ENCODE data around the gene SEL1L3. TPM values are rescaled to one million over a fixed set of nuclear protein-coding genes. Genes with fewer than 3 reads are reported as not detected.

SEL1L3 gene
- total and polyA plus RNA-seq, 2 of the 13 experiments (the other 11 are each of a cell fraction or from before 2014, with no cell fraction given) = 0.28 to 1.1 TPM

- Histone ChIP-seq H3K27me3 (ENCODE audit: control insufficient read depth in 1 of 2, insufficient read depth in 2 of 2, low read length in 2 of 2) (no peaks in the 10 kb centered on the region), H3K4me2 (ENCODE audit: low read depth, low read length) (no peak overlapping the region), H3K4me3 (replicated peaks in 1 of 3; ENCODE audit: insufficient read depth in 1 of 3, low read depth in 2 of 3, low read length in 3 of 3) (no peak overlapping the region), H4K20me1 (ENCODE audit: insufficient read depth, low read length) (no peaks in the 10 kb centered on the region), H3K79me2 (ENCODE audit: insufficient read depth, low read length) (no peaks in the 10 kb centered on the region), H3K9ac (ENCODE audit: insufficient read depth, low read depth, low read length) (no peak overlapping the region), H3K27ac (ENCODE audit: extremely low read length, insufficient read depth, low read length) (no peak overlapping the region), H2AFZ (ENCODE audit: low read length) (no peak overlapping the region), H3K36me3 (replicated peaks in 1 of 2; ENCODE audit: control insufficient read depth in 1 of 2, insufficient read depth in 2 of 2, low read length in 2 of 2) (no peaks in the 10 kb centered on the region), H3K9me3 (ENCODE audit: low read length) (no peaks in the 10 kb centered on the region), H3K4me1 (ENCODE audit: insufficient read depth, low read length) (no peaks in the 10 kb centered on the region)
- CTCF ChIA-PET (ENCODE audit: low intra/inter-chr PET ratio, low total read pairs) = no interaction called here
- WGBS (ENCODE audit: low lambda C conversion rate) = 75% methylated on average over 8 of the region's 8 CpGs
- no TSS peak for BruUV-seq (replicated peaks)
- in situ Hi-C loops (cut with HindIII; ENCODE audit: extremely low pct_ligation_motif_present, low pct_unique_long_range_greater_than_20kb) = no loop called here
- ATAC-seq (no peak), FAIRE-seq (no peak), DNase-seq (ENCODE audit: low spot score) (no peak)
- intact Hi-C loops (cut with micrococcal nuclease; ENCODE audit: unreplicated experiment) = no loop called here
- POLR2A ChIA-PET = no interaction called here
- TF ChIP-seq HINFP (CRISPR knock-in tag; IDR thresholded peaks at IDR 0.05; ENCODE audit: low read depth) = no peak
- TF ChIP-seq ZZZ3 (CRISPR knock-in tag; IDR thresholded peaks at IDR 0.05; ENCODE audit: borderline replicate concordance) = no peak
- no peak for TF ChIP-seq ZNF329 (CRISPR knock-in tag; IDR thresholded peaks at IDR 0.05; ENCODE audit: low read depth)
Observed at GRCh38 chr4:25839233-25839632, 23.6 kb downstream of the SEL1L3 start.

GRCh38 chr4:25838526-25838925 lies 24.3 kb downstream of the SEL1L3 start:
- no peak overlapping the region for H3K27ac ChIP-seq (ENCODE audit: extremely low read length, insufficient read depth, low read length)
- in situ Hi-C loops (cut with HindIII; ENCODE audit: extremely low pct_ligation_motif_present, low pct_unique_long_range_greater_than_20kb) (no loop called here), intact Hi-C loops (cut with micrococcal nuclease; ENCODE audit: unreplicated experiment) (no loop called here)
- no peak overlapping the region for H2AFZ ChIP-seq (ENCODE audit: low read length)
- FAIRE-seq = no peak
- no peaks in the 10 kb centered on the region for H4K20me1 ChIP-seq (ENCODE audit: insufficient read depth, low read length)
- no peaks in the 10 kb centered on the region for H3K36me3 ChIP-seq (replicated peaks in 1 of 2; ENCODE audit: control insufficient read depth in 1 of 2, insufficient read depth in 2 of 2, low read length in 2 of 2)
- no TSS peak for BruUV-seq (replicated peaks)
- H3K9me3 ChIP-seq (ENCODE audit: low read length) = no peaks in the 10 kb centered on the region
- ATAC-seq = no peak
- H3K4me2 ChIP-seq (ENCODE audit: low read depth, low read length) = no peak overlapping the region
- no peak for DNase-seq (ENCODE audit: low spot score)
- 49% methylated on average over 8 of the region's 8 CpGs for WGBS (ENCODE audit: low lambda C conversion rate)
- no peak overlapping the region for H3K4me3 ChIP-seq (replicated peaks in 1 of 3; ENCODE audit: insufficient read depth in 1 of 3, low read depth in 2 of 3, low read length in 3 of 3)
- no peaks in the 10 kb centered on the region for H3K79me2 ChIP-seq (ENCODE audit: insufficient read depth, low read length)
- CTCF ChIA-PET (ENCODE audit: low intra/inter-chr PET ratio, low total read pairs) = no interaction called here
- H3K27me3 ChIP-seq (ENCODE audit: control insufficient read depth in 1 of 2, insufficient read depth in 2 of 2, low read length in 2 of 2) = no peaks in the 10 kb centered on the region
- no peak overlapping the region for H3K9ac ChIP-seq (ENCODE audit: insufficient read depth, low read depth, low read length)
- H3K4me1 ChIP-seq (ENCODE audit: insufficient read depth, low read length) = no peaks in the 10 kb centered on the region
- POLR2A ChIA-PET = no interaction called here
- TF ChIP-seq ZNF749 (CRISPR knock-in tag; IDR thresholded peaks at IDR 0.05; ENCODE audit: borderline replicate concordance) = no peak
- TF ChIP-seq MIER2 (CRISPR knock-in tag; IDR thresholded peaks at IDR 0.05) = 0 out of 2 replicates have a peak, but pooled peaks have one; percentile 23
- no peak for TF ChIP-seq SRF (IDR thresholded peaks at IDR 0.05; ENCODE audit: low read depth, low read length)
- TF ChIP-seq FOXP1 (IDR thresholded peaks at IDR 0.05) = no peak
- TF ChIP-seq FOXP1 (CRISPR knock-in tag; IDR thresholded peaks at IDR 0.05) = no peak
- TF ChIP-seq ZNF781 (CRISPR knock-in tag; IDR thresholded peaks at IDR 0.05; ENCODE audit: borderline replicate concordance, not compliant biosample characterization) = no peak
- no peak for TF ChIP-seq ZNF431 (CRISPR knock-in tag; IDR thresholded peaks at IDR 0.05; ENCODE audit: borderline replicate concordance, low read depth)
- peak; percentile 22 to 86 for TF ChIP-seq REST (IDR thresholded peaks at IDR 0.05; ENCODE audit: borderline replicate concordance in 1 of 2, low read depth in 1 of 2, low read length in 2 of 2)
- TF ChIP-seq ZNF790 (CRISPR knock-in tag; IDR thresholded peaks at IDR 0.05; ENCODE audit: borderline replicate concordance) = no peak
- no peak for TF ChIP-seq ZNF124 (CRISPR knock-in tag; IDR thresholded peaks at IDR 0.05)

Data from HepG2 (cell line).